SK-N-MC (cell line): ENCODE measurements around the gene LGR6.
"Not testable (repeated sequence)": the region's sequence is repeated elsewhere in the genome, so short reads cannot be mapped to it uniquely, and the experiment has no call there.

Experiments
- DNase-seq: peaks from one replicate; pipeline ENCODE4 v3.0.0-alpha.2; 2011; ENCODE audit warnings: low read depth, low spot score
- H3K27ac ChIP-seq: fragments of 200-600 bp; sonication (generic); 2 replicates; pipeline ENCODE4 v1.5.1; 2016; ENCODE audit warnings: mixed run types
- H3K36me3 ChIP-seq: fragments of 200-600 bp; sonication (generic); 2 replicates; pipeline ENCODE4 v1.6.1; 2017; ENCODE audit warnings: antibody characterized with exemption, low read length, mixed read lengths; ENCODE audit not compliant: insufficient read depth
- H3K4me3 ChIP-seq: fragments of 200-600 bp; sonication (generic); 2 replicates; pipeline ENCODE4 v1.5.1; 2016
- H3K9ac ChIP-seq: fragments of 200-600 bp; sonication (generic); 2 replicates; pipeline ENCODE4 v1.8.0; 2017; ENCODE audit warnings: mixed run types, mixed read lengths; ENCODE audit not compliant: insufficient read length
- H3K9me3 ChIP-seq: fragments of 200-600 bp; sonication (generic); 2 replicates; pipeline ENCODE4 v1.6.1; 2017; ENCODE audit warnings: low read depth, mild to moderate bottlenecking, antibody characterized with exemption, low read length, moderate library complexity, mixed read lengths
- EZH2 ChIP-seq: fragments of 200-600 bp; sonication (generic); IDR thresholded peaks from one replicate; pipeline ENCODE4 v1.6.1; 2017; ENCODE audit warnings: antibody characterized with exemption
- FOXP2 ChIP-seq: optimal IDR thresholded peaks from 2 replicates; pipeline ENCODE3; 2011; ENCODE audit warnings: mild to moderate bottlenecking, moderate library complexity; ENCODE audit not compliant: insufficient read depth; ENCODE audit errors: extremely low read length, control extremely low read depth
- POLR2AphosphoS5 ChIP-seq: IDR thresholded peaks from 2 replicates; pipeline ENCODE4 v1.6.1; 2012; ENCODE audit warnings: mild to moderate bottlenecking, low read depth, low read length, borderline replicate concordance

The LGR6 gene

DNA sequence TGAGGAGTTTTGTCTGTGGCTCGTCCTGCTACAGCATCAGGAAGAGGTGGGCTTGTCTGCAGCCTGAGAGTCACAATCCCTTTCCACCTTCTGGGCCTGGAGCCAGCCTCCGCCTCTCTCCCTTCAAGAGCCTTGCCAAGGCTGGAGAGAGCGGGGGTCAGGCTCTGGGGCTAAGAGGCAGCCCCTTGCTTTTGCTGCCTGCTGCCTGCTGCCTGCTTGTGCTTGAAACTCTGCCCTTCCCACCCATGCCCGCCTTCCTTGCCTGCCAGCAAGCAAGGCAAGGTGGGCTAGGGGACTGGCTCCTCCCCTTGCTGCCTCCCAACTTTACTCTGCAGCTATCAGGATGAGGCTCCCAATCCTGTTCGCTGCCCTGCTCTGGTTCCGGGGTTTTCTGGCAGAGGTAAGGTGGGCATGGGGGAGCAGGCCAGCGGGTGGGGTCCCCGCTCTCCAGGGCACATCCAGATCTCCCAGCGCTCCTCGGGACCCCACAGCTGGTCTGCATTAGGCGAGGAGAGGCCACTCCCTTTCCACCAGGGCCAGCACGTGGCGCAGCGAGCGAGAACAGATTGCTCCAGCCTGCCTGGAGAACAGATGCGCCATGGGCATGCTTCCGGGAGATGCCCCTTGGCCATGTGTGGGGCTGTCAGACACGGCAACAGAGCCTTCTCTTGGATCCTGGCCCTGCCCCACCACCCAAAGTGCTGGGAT is 25.7 kb upstream of the LGR6 start:
- Histone ChIP-seq H3K27ac (peak overlapping the region; percentile 39; the same call in 1 of the 2 replicates), H3K9me3 (no peaks in the 10 kb centered on the region), H3K4me3 (peak overlapping the region; percentile 62), H3K36me3 (no peaks in the 10 kb centered on the region), H3K9ac (no peak overlapping the region)
- TF ChIP-seq EZH2 (no peak), POLR2AphosphoS5 (no peak), FOXP2 (no peak)
- no peak for DNase-seq

GRCh38 chr1:202168861-202169260 is 24.7 kb upstream of the LGR6 start:
- Histone ChIP-seq H3K9me3 (no peaks in the 10 kb centered on the region), H3K27ac (no peak overlapping the region), H3K36me3 (no peaks in the 10 kb centered on the region), H3K9ac (no peak overlapping the region), H3K4me3 (peak overlapping the region; percentile 62; the same call in 1 of the 2 replicates)
- no peak for TF ChIP-seq FOXP2
- TF ChIP-seq EZH2: no peak
- DNase-seq: no peak

DNA sequence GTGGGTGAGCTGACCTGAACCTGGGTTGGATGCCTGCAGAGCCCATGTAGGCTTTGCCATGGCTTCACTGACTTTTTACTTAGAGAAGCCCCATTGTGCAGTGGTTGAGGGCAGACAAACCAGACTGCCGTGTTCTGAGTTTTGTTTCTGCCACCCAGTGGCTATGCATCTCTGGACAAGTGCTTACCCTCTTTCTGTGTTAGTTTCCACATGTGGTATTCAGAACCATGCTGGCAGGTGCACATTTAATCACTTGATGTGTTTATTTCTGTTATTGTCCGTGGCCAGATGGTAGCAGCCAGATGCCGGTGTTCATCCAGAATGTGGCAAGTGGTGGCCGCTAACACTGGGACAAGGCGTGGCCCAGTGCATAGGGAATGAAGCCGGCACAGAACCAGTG is 22.9 kb upstream of the LGR6 start:
- H3K27ac ChIP-seq: no peak overlapping the region
- DNase-seq: no peak

DNA sequence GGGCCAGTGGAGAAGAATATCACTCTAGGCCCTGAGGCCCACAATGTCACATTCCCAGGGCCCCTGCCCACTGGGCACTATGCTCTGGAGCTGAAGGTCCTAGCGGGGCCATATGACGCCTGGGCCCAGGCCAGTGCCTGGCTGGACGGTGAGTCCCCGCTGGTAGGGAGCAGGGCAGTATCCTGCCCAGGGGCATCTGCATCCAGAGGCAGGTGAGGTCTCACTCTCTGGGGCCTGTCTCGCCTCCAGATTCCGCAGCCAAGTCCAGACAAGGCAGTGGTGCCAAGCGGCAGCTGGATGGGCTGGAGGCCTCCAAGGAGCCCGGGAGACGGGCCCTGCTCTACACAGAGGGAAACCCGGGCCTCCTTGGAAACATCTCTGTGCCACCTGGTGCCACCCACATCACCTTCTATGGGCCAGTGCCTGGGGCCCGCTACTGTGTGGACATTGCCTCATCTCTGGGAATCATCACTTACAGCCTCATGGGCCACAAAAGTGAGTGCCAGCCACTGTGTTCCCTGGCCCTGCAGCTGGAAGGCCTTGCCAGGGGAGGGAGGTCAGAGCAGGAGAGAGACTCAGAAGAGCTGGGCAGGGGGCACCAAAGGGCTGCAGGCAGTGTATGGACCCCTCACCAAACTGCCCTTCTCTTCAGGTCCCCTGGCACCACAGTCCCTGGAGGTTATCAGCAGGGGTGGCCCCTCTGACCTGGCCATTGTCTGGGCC is 22.1 kb upstream of the LGR6 start:
- H3K9ac ChIP-seq: no peak overlapping the region
- no peaks in the 10 kb centered on the region for H3K9me3 ChIP-seq
- TF ChIP-seq POLR2AphosphoS5 (no peak), FOXP2 (no peak), EZH2 (no peak)
- H3K27ac ChIP-seq: no peak overlapping the region
- no peak overlapping the region for H3K4me3 ChIP-seq
- no peak for DNase-seq
- no peaks in the 10 kb centered on the region for H3K36me3 ChIP-seq

More for the DNA sequence above, 22.9 kb upstream of the LGR6 start:
- Histone ChIP-seq H3K9me3 (no peaks in the 10 kb centered on the region), H3K4me3 (no peak overlapping the region), H3K9ac (no peak overlapping the region), H3K36me3 (no peaks in the 10 kb centered on the region)
- TF ChIP-seq POLR2AphosphoS5: no peak
- no peak for TF ChIP-seq FOXP2
- no peak for TF ChIP-seq EZH2

DNA sequence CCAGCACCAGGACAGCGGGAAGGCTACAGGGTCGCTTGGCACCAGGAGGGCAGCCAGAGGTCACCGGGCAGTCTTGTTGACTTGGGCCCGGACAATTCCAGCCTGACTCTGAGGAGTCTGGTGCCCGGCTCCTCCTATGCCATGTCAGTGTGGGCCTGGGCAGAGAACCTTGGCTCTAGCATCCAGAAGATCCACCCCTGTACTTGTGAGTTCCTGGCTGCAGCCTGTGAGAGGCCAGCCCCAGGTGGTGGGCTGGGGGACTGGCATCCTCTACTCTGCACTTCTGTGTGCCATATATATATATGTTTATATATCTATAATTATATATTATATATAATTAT is 21.6 kb upstream of the LGR6 start:
- Histone ChIP-seq H3K36me3 (no peaks in the 10 kb centered on the region), H3K9ac (no peak overlapping the region), H3K27ac (no peak overlapping the region), H3K4me3 (no peak overlapping the region), H3K9me3 (no peaks in the 10 kb centered on the region)
- TF ChIP-seq FOXP2: no peak
- TF ChIP-seq EZH2: no peak
- no peak for TF ChIP-seq POLR2AphosphoS5
- no peak for DNase-seq

GRCh38 chr1:202173993-202174392 is 19.6 kb upstream of the LGR6 start:
- TF ChIP-seq POLR2AphosphoS5 (no peak), EZH2 (no peak), FOXP2 (no peak)
- no peaks in the 10 kb centered on the region for H3K9me3 ChIP-seq

DNA sequence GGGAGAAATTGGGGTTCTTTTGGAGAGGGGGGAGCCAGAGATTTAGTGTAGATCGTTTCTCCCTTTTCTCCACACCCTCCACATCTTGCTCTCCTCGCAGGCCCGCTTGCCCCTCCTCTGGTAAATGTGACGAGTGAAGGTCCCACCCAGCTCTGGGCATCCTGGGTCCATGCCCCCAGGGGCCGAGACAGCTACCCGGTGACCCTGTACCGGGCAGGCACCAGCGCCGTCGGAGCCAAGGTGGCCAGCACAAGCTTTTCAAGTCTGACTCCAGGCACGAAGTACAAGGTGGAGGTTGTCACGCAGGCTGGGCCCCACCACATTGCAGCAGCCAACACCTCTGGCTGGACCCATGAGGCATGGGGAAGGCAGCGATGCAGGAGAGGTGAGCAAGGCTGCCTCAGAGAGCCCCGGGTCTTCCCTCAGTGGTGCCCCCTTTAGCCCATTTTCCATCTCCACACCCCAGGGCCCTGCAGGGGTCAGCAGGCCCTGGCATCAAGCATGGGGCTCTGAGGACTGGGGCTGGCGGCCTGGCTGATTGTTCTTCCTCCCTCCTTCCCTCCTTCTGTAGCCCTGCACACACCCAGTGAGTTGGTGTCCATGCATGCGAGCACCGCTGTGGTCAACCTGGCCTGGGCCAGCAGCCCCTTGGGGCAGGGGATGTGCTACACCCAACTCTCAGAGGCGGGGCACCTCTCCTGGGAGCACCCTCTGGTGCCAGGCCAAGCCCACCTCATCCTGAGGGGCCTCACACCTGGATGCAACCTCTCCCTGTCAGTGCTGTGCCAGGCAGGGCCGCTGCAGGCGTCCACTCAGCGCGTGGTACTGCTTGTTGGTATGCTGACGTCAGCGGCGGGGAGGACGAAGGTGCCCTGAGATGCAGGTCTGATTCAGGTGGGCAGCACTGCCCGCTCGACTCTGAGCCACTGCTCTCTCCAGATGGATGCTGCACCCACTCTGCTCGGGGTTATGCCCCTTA is 16.4 kb upstream of the LGR6 start:
- no peak overlapping the region for H3K9ac ChIP-seq
- H3K36me3 ChIP-seq: no peaks in the 10 kb centered on the region
- TF ChIP-seq FOXP2: no peak
- no peak for TF ChIP-seq EZH2
- TF ChIP-seq POLR2AphosphoS5: no peak
- H3K27ac ChIP-seq: no peak overlapping the region
- H3K9me3 ChIP-seq: no peaks in the 10 kb centered on the region
- H3K4me3 ChIP-seq: no peak overlapping the region
- DNase-seq: no peak

More at GRCh38 chr1:202173993-202174392, 19.6 kb upstream of the LGR6 start:
- no peak for DNase-seq
- Histone ChIP-seq H3K27ac (no peak overlapping the region), H3K36me3 (no peaks in the 10 kb centered on the region), H3K9ac (no peak overlapping the region), H3K4me3 (no peak overlapping the region)

DNA sequence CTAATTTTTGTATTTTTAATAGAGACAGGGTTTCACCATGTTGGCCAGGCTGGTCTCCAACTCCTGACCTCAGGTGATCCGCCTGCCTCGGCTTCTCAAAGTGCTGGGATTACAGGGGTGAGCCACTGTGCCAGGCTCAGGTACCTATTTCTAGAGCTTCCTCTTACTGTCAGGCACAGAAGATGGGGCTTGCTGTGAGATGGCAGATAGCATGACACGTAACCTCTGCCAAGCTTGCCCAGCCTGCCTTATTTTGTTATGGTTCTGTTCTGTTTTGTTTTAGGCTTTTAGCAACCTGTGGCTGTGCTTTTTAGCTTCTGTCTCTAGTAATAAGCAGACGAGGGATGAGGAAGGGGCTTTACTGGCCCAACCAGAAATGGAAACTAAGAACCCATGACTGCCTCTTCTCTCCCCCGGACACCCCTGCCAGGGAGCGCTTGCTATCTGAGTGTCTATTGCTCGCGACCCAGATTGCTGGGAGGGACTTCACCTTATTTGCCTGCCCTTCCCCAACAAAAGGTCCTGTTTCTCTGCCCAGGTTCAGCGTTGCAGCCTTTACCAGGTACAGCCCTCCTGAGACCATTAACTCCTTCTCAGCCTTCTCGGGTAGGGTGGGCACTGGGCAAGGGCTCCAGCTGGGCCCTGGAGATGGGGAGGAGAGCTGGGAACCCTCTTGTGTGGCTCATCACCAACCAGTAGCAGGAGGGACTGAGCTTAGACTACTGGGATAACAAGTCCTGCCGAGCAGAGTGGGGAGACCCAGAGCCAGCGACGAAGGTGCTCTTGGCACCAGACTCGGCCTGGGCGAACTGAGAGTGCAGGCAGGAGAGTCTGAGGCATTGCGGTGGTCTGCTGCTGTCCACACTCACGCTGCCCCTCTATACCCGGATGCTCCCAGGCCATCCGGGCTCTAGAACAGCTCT is 13.5 kb upstream of the LGR6 start:
- H3K4me3 ChIP-seq: no peak overlapping the region
- TF ChIP-seq POLR2AphosphoS5 (no peak), FOXP2 (no peak), EZH2 (no peak)
- DNase-seq: no peak
- no peak overlapping the region for H3K9ac ChIP-seq
- no peak overlapping the region for H3K27ac ChIP-seq
- H3K36me3 ChIP-seq: no peaks in the 10 kb centered on the region
- no peaks in the 10 kb centered on the region for H3K9me3 ChIP-seq

GRCh38 chr1:202180751-202181139 is 12.9 kb upstream of the LGR6 start:
- H3K9me3 ChIP-seq, H3K27ac ChIP-seq, DNase-seq, H3K36me3 ChIP-seq, H3K9ac ChIP-seq, H3K4me3 ChIP-seq: not testable (repeated sequence)
